Trophoblast cell (in vitro differentiated cells and primary cell): ENCODE data around the gene BET1.

Source experiments
- DNase-seq, 2 donors: peaks; one replicate each; pipeline ENCODE4 v3.0.0-alpha.2; 2016
- H2AFZ ChIP-seq: 2 replicates; pipeline ENCODE4 v1.6.1; 2013; ENCODE audit warnings: low read length, moderate library complexity, mild to moderate bottlenecking; ENCODE audit not compliant: insufficient read depth, poor library complexity
- H2AK5ac ChIP-seq: 2 replicates; pipeline ENCODE4 v1.6.1; 2013; ENCODE audit warnings: mild to moderate bottlenecking, low read length
- H2BK120ac ChIP-seq: 2 replicates; pipeline ENCODE4 v1.6.1; 2013; ENCODE audit warnings: low read length, mild to moderate bottlenecking, moderate library complexity; ENCODE audit not compliant: insufficient read depth, poor library complexity
- H2BK12ac ChIP-seq: 2 replicates; pipeline ENCODE4 v1.6.1; 2013; ENCODE audit warnings: mild to moderate bottlenecking, low read length, moderate library complexity
- H2BK5ac ChIP-seq: 2 replicates; pipeline ENCODE4 v1.6.1; 2013; ENCODE audit warnings: low read length, low read depth, moderate library complexity, mild to moderate bottlenecking; ENCODE audit not compliant: poor library complexity
- H3K14ac ChIP-seq: 2 replicates; pipeline ENCODE4 v1.6.1; 2013; ENCODE audit warnings: mild to moderate bottlenecking, low read length
- H3K18ac ChIP-seq: 2 replicates; pipeline ENCODE4 v1.6.1; 2013; ENCODE audit warnings: mild to moderate bottlenecking, low read length
- H3K23ac ChIP-seq: 2 replicates; pipeline ENCODE4 v1.6.1; 2013; ENCODE audit warnings: low read length
- H3K27ac ChIP-seq: 2 replicates; pipeline ENCODE4 v1.5.1; 2013; ENCODE audit warnings: low read depth, mild to moderate bottlenecking, inconsistent platforms, low read length, moderate library complexity
- H3K27me3 ChIP-seq: 2 replicates; pipeline ENCODE4 v1.6.1; 2013; ENCODE audit warnings: inconsistent platforms, mild to moderate bottlenecking, low read length, moderate library complexity; ENCODE audit not compliant: insufficient read depth
- H3K36me3 ChIP-seq, 2 experiments: 1 replicate in 1 of 2; 2 replicates in 1 of 2; pipeline ENCODE4 v1.6.1; 2013; ENCODE audit warnings: low read length in 2 of 2, mild to moderate bottlenecking in 2 of 2, moderate library complexity in 1 of 2; ENCODE audit not compliant: insufficient read depth in 2 of 2, control insufficient read depth in 1 of 2
- H3K4ac ChIP-seq: 2 replicates; pipeline ENCODE4 v1.6.1; 2013; ENCODE audit warnings: low read depth, mild to moderate bottlenecking, low read length, moderate library complexity
- H3K4me1 ChIP-seq, 2 experiments: 1 replicate in 1 of 2; 2 replicates in 1 of 2; pipeline ENCODE4 v1.6.1; 2013; ENCODE audit warnings: low read length in 2 of 2, mild to moderate bottlenecking in 2 of 2, moderate library complexity in 1 of 2; ENCODE audit not compliant: insufficient read depth in 2 of 2, control insufficient read depth in 1 of 2
- H3K4me2 ChIP-seq: 2 replicates; pipeline ENCODE4 v1.6.1; 2013; ENCODE audit warnings: inconsistent platforms, mild to moderate bottlenecking, low read length, moderate library complexity
- H3K4me3 ChIP-seq: 2 replicates; pipeline ENCODE4 v1.5.1; 2013; ENCODE audit warnings: mild to moderate bottlenecking, low read depth, low read length, inconsistent platforms
- H3K79me1 ChIP-seq: one replicate; pipeline ENCODE4 v1.6.1; 2013; ENCODE audit warnings: low read length
- H3K79me2 ChIP-seq: 2 replicates; pipeline ENCODE4 v1.6.1; 2013; ENCODE audit warnings: low read length, mild to moderate bottlenecking; ENCODE audit not compliant: control insufficient read depth, insufficient read depth, poor library complexity
- H3K9ac ChIP-seq: 2 replicates; pipeline ENCODE4 v1.6.1; 2013; ENCODE audit warnings: mild to moderate bottlenecking, low read length
- H3K9me3 ChIP-seq: 2 replicates; pipeline ENCODE4 v1.6.1; 2013; ENCODE audit warnings: low read depth, mild to moderate bottlenecking, control low read depth, inconsistent platforms, low read length; ENCODE audit not compliant: insufficient read depth
- H4K12ac ChIP-seq: 2 replicates; pipeline ENCODE4 v1.6.1; 2013; ENCODE audit warnings: low read depth, mild to moderate bottlenecking, low read length, moderate library complexity
- H4K8ac ChIP-seq: 2 replicates; pipeline ENCODE4 v1.6.1; 2013; ENCODE audit warnings: low read depth, mild to moderate bottlenecking, low read length, moderate library complexity
- H4K91ac ChIP-seq: one replicate; pipeline ENCODE4 v1.6.1; 2013; ENCODE audit warnings: low read depth, mild to moderate bottlenecking, low read length, moderate library complexity
- WGBS: extraction: QIAGEN DNeasy Blood & Tissue Kit; methylation state at CpG from one replicate; pipeline ENCODE4 v1.1.7; 2013; ENCODE audit warnings: missing lambda C conversion rate; ENCODE audit not compliant: insufficient read length, insufficient coverage; ENCODE audit errors: extremely low coverage; 5-methylcytosine and 5-hydroxymethylcytosine counted together

The BET1 gene

DNA sequence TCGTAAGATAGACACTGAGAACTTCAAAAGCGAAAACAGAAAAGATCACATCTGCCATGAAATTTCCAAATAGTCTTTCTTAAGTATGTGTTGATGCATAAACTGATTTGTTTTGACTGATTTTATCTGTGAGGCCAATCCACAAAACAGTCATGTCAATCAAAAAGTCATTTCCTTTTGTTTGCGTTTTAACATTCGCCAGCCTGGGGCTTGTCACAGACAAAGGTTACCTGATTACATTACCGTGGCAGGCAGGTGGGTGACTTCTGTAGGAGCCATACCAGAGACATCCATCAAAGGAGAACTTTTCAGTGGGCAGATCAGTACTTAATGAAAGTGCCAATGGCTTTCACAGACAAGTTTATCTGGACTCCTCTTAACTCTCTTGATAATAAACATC, 45.5 kb upstream of the BET1 start:
- no peaks in the 10 kb centered on the region for H3K36me3 ChIP-seq
- H2AFZ ChIP-seq = no peak overlapping the region
- H3K27me3 ChIP-seq = no peaks in the 10 kb centered on the region
- no peak overlapping the region for H3K4me2 ChIP-seq
- no peak for DNase-seq
- H4K8ac ChIP-seq = no peak overlapping the region
- no peak overlapping the region for H2BK5ac ChIP-seq
- no peak overlapping the region for H3K18ac ChIP-seq
- H3K23ac ChIP-seq = no peak overlapping the region
- no peak overlapping the region for H2BK120ac ChIP-seq
- no peak overlapping the region for H2BK12ac ChIP-seq
- no peak overlapping the region for H3K27ac ChIP-seq
- H4K12ac ChIP-seq = no peak overlapping the region
- H3K4me3 ChIP-seq = no peak overlapping the region
- no peak overlapping the region for H3K4ac ChIP-seq
- WGBS = no CpG with 5 or more reads among the region's 5 CpGs
- H3K79me1 ChIP-seq = no peaks in the 10 kb centered on the region
- H3K79me2 ChIP-seq = no peaks in the 10 kb centered on the region
- no peaks in the 10 kb centered on the region for H3K4me1 ChIP-seq
- no peak overlapping the region for H2AK5ac ChIP-seq
- H3K9me3 ChIP-seq = no peaks in the 10 kb centered on the region
- no peak overlapping the region for H3K14ac ChIP-seq
- no peak overlapping the region for H4K91ac ChIP-seq
- no peak overlapping the region for H3K9ac ChIP-seq

DNA sequence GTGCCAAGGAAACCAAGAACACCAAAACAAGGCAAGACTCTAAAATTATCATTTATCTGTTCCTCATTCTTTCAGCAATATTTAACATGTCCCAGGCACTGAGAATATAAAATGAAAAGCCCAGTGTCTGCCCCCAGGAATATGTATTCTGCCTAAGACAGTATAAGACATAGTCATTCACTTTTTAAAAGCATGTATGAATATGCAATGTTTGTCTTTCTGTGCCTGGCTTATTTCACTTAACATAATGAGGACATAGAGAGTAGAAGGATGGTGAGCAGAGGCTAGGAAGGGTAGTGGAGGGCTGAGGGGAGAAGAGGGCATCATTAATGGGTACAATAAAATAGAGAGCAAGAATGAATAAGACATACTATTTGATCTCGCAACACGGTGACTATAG, 44.6 kb upstream of the BET1 start:
- Histone ChIP-seq H3K79me1 (no peaks in the 10 kb centered on the region), H2AK5ac (no peak overlapping the region), H3K4me3 (no peak overlapping the region), H4K12ac (no peak overlapping the region), H3K36me3 (no peaks in the 10 kb centered on the region), H4K8ac (no peak overlapping the region), H3K18ac (no peak overlapping the region), H3K4ac (no peak overlapping the region), H3K9ac (no peak overlapping the region), H2AFZ (no peak overlapping the region), H3K9me3 (no peaks in the 10 kb centered on the region), H3K4me2 (no peak overlapping the region), H4K91ac (no peak overlapping the region), H2BK5ac (no peak overlapping the region), H2BK120ac (no peak overlapping the region), H3K27me3 (no peaks in the 10 kb centered on the region), H3K14ac (no peak overlapping the region), H3K23ac (no peak overlapping the region), H2BK12ac (no peak overlapping the region), H3K79me2 (no peaks in the 10 kb centered on the region), H3K27ac (no peak overlapping the region), H3K4me1 (no peaks in the 10 kb centered on the region)
- no peak for DNase-seq
- WGBS = no CpG with 5 or more reads among the region's 2 CpGs

DNA sequence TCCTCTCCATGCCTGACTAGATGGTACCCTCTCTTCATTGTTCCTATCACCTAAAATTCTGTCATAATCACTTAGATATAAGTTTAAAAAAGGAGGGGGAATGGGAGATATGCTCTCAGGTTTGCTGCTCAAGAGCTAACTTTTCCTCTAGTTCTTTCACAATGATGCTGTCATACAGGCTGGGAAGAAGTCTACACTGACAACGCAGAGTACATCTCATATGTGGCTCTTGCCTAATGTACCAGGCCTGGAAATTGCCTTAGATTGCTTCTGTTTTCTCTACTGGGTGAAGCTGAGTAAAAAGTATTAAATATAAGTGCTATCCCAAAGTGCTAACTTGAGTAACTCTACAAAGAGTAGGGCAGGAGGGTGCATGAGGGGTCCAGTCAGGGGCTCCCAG, 43.8 kb upstream of the BET1 start:
- no peak overlapping the region for H3K9ac ChIP-seq
- H3K9me3 ChIP-seq = no peaks in the 10 kb centered on the region
- no peak overlapping the region for H3K4me3 ChIP-seq
- no peaks in the 10 kb centered on the region for H3K79me1 ChIP-seq
- H2BK12ac ChIP-seq = no peak overlapping the region
- H2AK5ac ChIP-seq = no peak overlapping the region
- no peaks in the 10 kb centered on the region for H3K36me3 ChIP-seq
- no peaks in the 10 kb centered on the region for H3K4me1 ChIP-seq
- no peak overlapping the region for H2BK5ac ChIP-seq
- no peak overlapping the region for H3K4me2 ChIP-seq
- H3K79me2 ChIP-seq = no peaks in the 10 kb centered on the region
- no peaks in the 10 kb centered on the region for H3K27me3 ChIP-seq
- no CpG with 5 or more reads among the region's 1 CpG for WGBS
- no peak overlapping the region for H3K14ac ChIP-seq
- no peak overlapping the region for H3K18ac ChIP-seq
- H3K4ac ChIP-seq = no peak overlapping the region
- no peak overlapping the region for H3K27ac ChIP-seq
- no peak overlapping the region for H4K8ac ChIP-seq
- H4K91ac ChIP-seq = no peak overlapping the region
- no peak for DNase-seq
- no peak overlapping the region for H2BK120ac ChIP-seq
- no peak overlapping the region for H3K23ac ChIP-seq
- H4K12ac ChIP-seq = no peak overlapping the region
- H2AFZ ChIP-seq = no peak overlapping the region

DNA sequence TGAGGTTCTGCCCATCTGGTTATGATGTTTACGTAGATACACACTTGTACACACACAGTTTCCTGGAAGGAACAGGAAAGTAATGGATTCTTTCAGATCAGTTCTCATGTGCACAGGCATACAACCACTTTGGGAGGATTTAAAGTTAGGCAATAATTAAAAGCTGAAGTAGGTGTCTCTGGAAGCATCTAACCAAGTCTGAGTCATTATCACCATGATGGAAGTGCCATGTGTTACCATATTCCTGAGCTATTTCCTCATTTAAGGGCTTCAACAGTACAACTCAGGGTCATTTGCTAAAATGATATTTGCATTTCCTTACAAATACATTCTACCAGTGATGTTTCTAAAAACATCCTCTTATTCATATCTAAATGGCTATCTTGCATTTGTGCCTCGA, 41.4 kb upstream of the BET1 start:
- Histone ChIP-seq H3K14ac (no peak overlapping the region), H4K91ac (no peak overlapping the region), H3K18ac (no peak overlapping the region), H3K9me3 (no peaks in the 10 kb centered on the region), H3K23ac (no peak overlapping the region), H3K4ac (no peak overlapping the region), H3K79me2 (no peaks in the 10 kb centered on the region), H2BK12ac (no peak overlapping the region), H4K8ac (no peak overlapping the region), H2AK5ac (no peak overlapping the region), H3K79me1 (no peaks in the 10 kb centered on the region), H2BK5ac (no peak overlapping the region), H4K12ac (no peak overlapping the region), H3K9ac (no peak overlapping the region), H2BK120ac (no peak overlapping the region), H2AFZ (no peak overlapping the region), H3K4me1 (no peaks in the 10 kb centered on the region), H3K27ac (no peak overlapping the region), H3K4me3 (no peak overlapping the region), H3K27me3 (no peaks in the 10 kb centered on the region), H3K36me3 (no peaks in the 10 kb centered on the region), H3K4me2 (no peak overlapping the region)
- WGBS = no CpG with 5 or more reads among the region's 2 CpGs
- no peak for DNase-seq

DNA sequence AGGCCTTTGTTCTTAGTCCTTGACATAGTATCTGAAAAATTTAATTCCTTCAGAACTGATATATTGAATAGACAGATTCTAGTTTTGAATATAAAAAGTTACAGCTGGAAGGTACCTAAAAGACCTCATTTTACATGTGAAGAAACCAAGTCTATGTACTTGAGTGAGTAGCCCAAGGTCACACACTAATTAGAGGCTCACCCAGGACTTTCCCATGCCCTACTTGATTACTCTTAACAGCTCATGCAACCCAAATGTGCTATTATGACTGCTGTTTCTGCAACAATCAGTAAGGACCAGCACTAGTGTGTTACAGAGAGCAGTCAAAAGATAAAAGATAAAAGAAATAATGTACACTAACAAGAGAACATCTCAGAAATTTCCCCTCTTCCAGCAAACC, 40.7 kb upstream of the BET1 start:
- Histone ChIP-seq H4K12ac (no peak overlapping the region), H3K79me1 (no peaks in the 10 kb centered on the region), H2AK5ac (no peak overlapping the region), H3K79me2 (no peaks in the 10 kb centered on the region), H3K9ac (no peak overlapping the region), H3K18ac (no peak overlapping the region), H3K4ac (no peak overlapping the region), H3K27me3 (no peaks in the 10 kb centered on the region), H3K27ac (no peak overlapping the region), H4K91ac (no peak overlapping the region), H2AFZ (no peak overlapping the region), H3K9me3 (no peaks in the 10 kb centered on the region), H2BK5ac (no peak overlapping the region), H2BK120ac (no peak overlapping the region), H2BK12ac (no peak overlapping the region), H3K4me2 (no peak overlapping the region), H3K4me1 (no peaks in the 10 kb centered on the region), H3K14ac (no peak overlapping the region), H4K8ac (no peak overlapping the region), H3K4me3 (no peak overlapping the region), H3K36me3 (no peaks in the 10 kb centered on the region), H3K23ac (no peak overlapping the region)
- no peak for DNase-seq
